Measurements from ENCODE around the gene LIN7B. TPM values are rescaled to one million over a fixed set of nuclear protein-coding genes. Genes with fewer than 3 reads are reported as not detected.

The LIN7B gene
- total RNA-seq, 1 experiment from 2014 or later: 11.8 TPM

- no peak overlapping the region for H3K27ac Mint-ChIP-seq (ENCODE audit: unreplicated experiment)
- no peaks in the 10 kb centered on the region for H3K27me3 Mint-ChIP-seq (ENCODE audit: insufficient read depth, unreplicated experiment)
- DNase-seq: peak; percentile 83 to 88
- intact Hi-C loops (cut with micrococcal nuclease; ENCODE audit: unreplicated experiment): loop anchor here (1.0 to 5.0 kb wide), 4 partner anchors 9 to 102 kb away; partner anchors contain the start of gene SNRNP70
- Histone ChIP-seq H3K27me3 (replicated peaks; ENCODE audit: control insufficient read depth, insufficient read depth, low read length) (no peaks in the 10 kb centered on the region), H3K9me3 (no peaks in the 10 kb centered on the region), H3K4me3 (ENCODE audit: low read depth, low read length) (no peak overlapping the region), H3K36me3 (ENCODE audit: control insufficient read depth, insufficient read depth, low read length) (peaks cover 7% of the 10 kb centered on the region), H3K4me1 (no peaks in the 10 kb centered on the region; the same call in 1 of the 2 replicates)
- peaks cover 15% of the 10 kb centered on the region for H3K4me1 Mint-ChIP-seq (ENCODE audit: low read depth, unreplicated experiment)
- H3K36me3 Mint-ChIP-seq (ENCODE audit: insufficient read depth, unreplicated experiment): peaks cover 92% of the 10 kb centered on the region
- ChIA-PET POLR2A (interaction anchor here (0.8 to 1.1 kb wide), 5 partner anchors 16 to 101 kb away, joined by 3 to 5 read pairs (median 3); partner anchors contain the start of genes LIN7B and NTF4), CTCF (interaction anchor here (0.5 to 2.2 kb wide), 47 partner anchors 9 to 444 kb away, joined by 3 to 96 read pairs (median 5); partner anchors contain the start of genes ALDH16A1, CGB7, GYS1 and LIN7B)
- no peak overlapping the region for H3K4me3 Mint-ChIP-seq (ENCODE audit: unreplicated experiment)
- no TSS peak for BruUV-seq (replicated peaks)
- H3K9me3 Mint-ChIP-seq (ENCODE audit: unreplicated experiment): no peaks in the 10 kb centered on the region
- peak; percentile 98 to 99 for TF ChIP-seq CTCF (IDR thresholded peaks at IDR 0.05; ENCODE audit: insufficient read depth in 1 of 2, low read depth in 1 of 2, low read length in 1 of 2, severe bottlenecking in 1 of 2, unreplicated experiment in 1 of 2)
These were observed 16.5 kb upstream of the LIN7B start for GRCh38 chr19:49097453-49098288.

GRCh38 chr19:49098795-49099194 is 15.4 kb upstream of the LIN7B start:
- DNase-seq: no peak
- Histone ChIP-seq H3K36me3 (ENCODE audit: control insufficient read depth, insufficient read depth, low read length) (peaks cover 7% of the 10 kb centered on the region), H3K4me1 (no peaks in the 10 kb centered on the region; the same call in 1 of the 2 replicates), H3K27me3 (replicated peaks; ENCODE audit: control insufficient read depth, insufficient read depth, low read length) (no peaks in the 10 kb centered on the region), H3K4me3 (ENCODE audit: low read depth, low read length) (no peak overlapping the region), H3K9me3 (no peaks in the 10 kb centered on the region)
- BruUV-seq (replicated peaks): no TSS peak
- H3K36me3 Mint-ChIP-seq (ENCODE audit: insufficient read depth, unreplicated experiment): peaks cover 92% of the 10 kb centered on the region
- intact Hi-C loops (cut with micrococcal nuclease; ENCODE audit: unreplicated experiment): loop anchor here (1.0 to 5.0 kb wide), 2 partner anchors 8 to 49 kb away; no protein-coding TSS in a partner anchor
- H3K4me3 Mint-ChIP-seq (ENCODE audit: unreplicated experiment): no peak overlapping the region
- no peak for TF ChIP-seq CTCF (IDR thresholded peaks at IDR 0.05; ENCODE audit: insufficient read depth in 1 of 2, low read depth in 1 of 2, low read length in 1 of 2, severe bottlenecking in 1 of 2, unreplicated experiment in 1 of 2)
- no peaks in the 10 kb centered on the region for H3K9me3 Mint-ChIP-seq (ENCODE audit: unreplicated experiment)
- ChIA-PET POLR2A (no interaction called here), CTCF (interaction anchor here (2.0 to 2.3 kb wide), 4 partner anchors 8 to 100 kb away, joined by 6 to 96 read pairs (median 36); partner anchors contain the start of gene LIN7B)
- peaks cover 15% of the 10 kb centered on the region for H3K4me1 Mint-ChIP-seq (ENCODE audit: low read depth, unreplicated experiment)
- H3K27ac Mint-ChIP-seq (ENCODE audit: unreplicated experiment): peak overlapping the region; percentile 39
- no peaks in the 10 kb centered on the region for H3K27me3 Mint-ChIP-seq (ENCODE audit: insufficient read depth, unreplicated experiment)

GRCh38 chr19:49101160-49101559 is 13.0 kb upstream of the LIN7B start:
- intact Hi-C loops (cut with micrococcal nuclease; ENCODE audit: unreplicated experiment): no loop called here
- H3K9me3 Mint-ChIP-seq (ENCODE audit: unreplicated experiment): no peaks in the 10 kb centered on the region
- H3K27ac Mint-ChIP-seq (ENCODE audit: unreplicated experiment): no peak overlapping the region
- TF ChIP-seq CTCF (IDR thresholded peaks at IDR 0.05; ENCODE audit: insufficient read depth in 1 of 2, low read depth in 1 of 2, low read length in 1 of 2, severe bottlenecking in 1 of 2, unreplicated experiment in 1 of 2): no peak
- no peak for DNase-seq
- H3K36me3 Mint-ChIP-seq (ENCODE audit: insufficient read depth, unreplicated experiment): peaks cover 91% of the 10 kb centered on the region
- no peak overlapping the region for H3K4me3 Mint-ChIP-seq (ENCODE audit: unreplicated experiment)
- H3K36me3 ChIP-seq (ENCODE audit: control insufficient read depth, insufficient read depth, low read length): peaks cover 8% of the 10 kb centered on the region
- CTCF ChIA-PET: interaction anchor here (2.3 kb wide), 1 partner anchor 98 kb away, joined by 6 read pairs; no protein-coding TSS in a partner anchor
- no peaks in the 10 kb centered on the region for H3K27me3 ChIP-seq (replicated peaks; ENCODE audit: control insufficient read depth, insufficient read depth, low read length)
- no peaks in the 10 kb centered on the region for H3K9me3 ChIP-seq
- peaks cover 15% of the 10 kb centered on the region for H3K4me1 Mint-ChIP-seq (ENCODE audit: low read depth, unreplicated experiment)
- POLR2A ChIA-PET: no interaction called here
- no peak overlapping the region for H3K4me3 ChIP-seq (ENCODE audit: low read depth, low read length)
- no TSS peak for BruUV-seq (replicated peaks)
- H3K27me3 Mint-ChIP-seq (ENCODE audit: insufficient read depth, unreplicated experiment): no peaks in the 10 kb centered on the region
- no peaks in the 10 kb centered on the region; the same call in 1 of the 2 replicates for H3K4me1 ChIP-seq
